Measurements from ENCODE around the gene ADGRG3.

- TF ChIP-seq TAF1 (IDR thresholded peaks at IDR 0.05; ENCODE audit: borderline replicate concordance, low read depth, low read length) (no peak), POLR2A (IDR thresholded peaks at IDR 0.05; ENCODE audit: low read depth, low read length) (no peak), POLR2AphosphoS5 (IDR thresholded peaks at IDR 0.05; ENCODE audit: low read depth, low read length) (no peak)
Measured at GRCh38 chr16:57732714-57733113, 64.6 kb downstream of the ADGRG3 start.

Data from GM12892 (cell line).